Activated gamma-delta T cell (primary cell): ENCODE measurements around the gene ETFB.
"Not testable (repeated sequence)": the region's sequence is repeated elsewhere in the genome, so short reads cannot be mapped to it uniquely, and the experiment has no call there.

Source experiments
- DNase-seq: peaks from one replicate; lab custom pipeline; 2025; lab: John Stamatoyannopoulos, UW
- total RNA-seq, 2 donors: gene quantifications; one replicate each; lab custom pipeline; 2026; lab: John Stamatoyannopoulos, UW

ETFB gene
- 16.5 to 17.3 reads per million in 2 donors for total RNA-seq

- DNase-seq: no peak
Observed at GRCh38 chr19:51365965-51366388, at the start of gene ETFB. TSS of gene ETFB (minus strand) at chr19:51366388. CDS start at chr19:51366326, 62 bp downstream.

- no peak for DNase-seq
Observed at GRCh38 chr19:51415187-51415586, 49.0 kb upstream of the ETFB start.

GRCh38 chr19:51410950-51411748, 45.0 kb upstream of the ETFB start:
- no peak for DNase-seq

GRCh38 chr19:51407511-51408131, 41.4 kb upstream of the ETFB start:
- no peak for DNase-seq

GRCh38 chr19:51402117-51402516, 35.9 kb upstream of the ETFB start:
- no peak for DNase-seq

- not testable (repeated sequence) for DNase-seq
Observed at GRCh38 chr19:51399936-51400335, 33.7 kb upstream of the ETFB start.

GRCh38 chr19:51399231-51399630, 33.0 kb upstream of the ETFB start:
- DNase-seq: no peak

- DNase-seq: no peak
Observed at GRCh38 chr19:51398096-51398704, 32.0 kb upstream of the ETFB start.

- DNase-seq: not testable (repeated sequence)
Observed at GRCh38 chr19:51397453-51397852, 31.3 kb upstream of the ETFB start.

GRCh38 chr19:51396175-51396574, 30.0 kb upstream of the ETFB start:
- DNase-seq: no peak

GRCh38 chr19:51394050-51394836, 28.1 kb upstream of the ETFB start:
- peak; percentile 64 for DNase-seq

GRCh38 chr19:51392701-51393100, 26.5 kb upstream of the ETFB start:
- DNase-seq: no peak

GRCh38 chr19:51391073-51391611, 25.0 kb upstream of the ETFB start:
- no peak for DNase-seq

- no peak for DNase-seq
Observed at GRCh38 chr19:51389143-51389542, 23.0 kb upstream of the ETFB start.

GRCh38 chr19:51387924-51388389, 21.8 kb upstream of the ETFB start, which contains the start of gene LIM2:
TSS of gene LIM2 (minus strand) at chr19:51387974. CDS start at chr19:51387443, 531 bp downstream.
- DNase-seq: no peak

GRCh38 chr19:51386882-51387520, 20.8 kb upstream of the ETFB start:
- no peak for DNase-seq

- DNase-seq: no peak
Observed at GRCh38 chr19:51382004-51382403, 15.8 kb upstream of the ETFB start.

- no peak for DNase-seq
Observed at GRCh38 chr19:51380379-51380778, 14.2 kb upstream of the ETFB start.

GRCh38 chr19:51377422-51377821, 11.2 kb upstream of the ETFB start:
- DNase-seq: no peak

- DNase-seq: no peak
Observed at GRCh38 chr19:51375504-51376221, 9.5 kb upstream of the ETFB start.
